HCT116 (cell line): ENCODE measurements around the gene DENND2A. TPM values are rescaled to one million over a fixed set of nuclear protein-coding genes. Genes with fewer than 3 reads are reported as not detected.

Experiments
- ATAC-seq: fragments of 200-7000 bp; cut with Tn5 transposase; 2 replicates; pipeline ENCODE4 v1.9.1; 2020; ENCODE audit warnings: mild to moderate bottlenecking, moderate library complexity
- BruUV-seq: library from RNA; stranded (reverse); fragments of 400-500 nt; replicated peaks from 2 replicates; lab custom pipeline; 2021; lab: Mats Ljungman, UMichigan
- CTCF ChIA-PET: fragments of 300-600 bp; sonication (Branson Sonifier 250); formaldehyde crosslinking; loops from one replicate; lab custom pipeline; 2021; ENCODE audit warnings: antibody characterized with exemption; lab: Charles Lee
- POLR2A ChIA-PET: fragments of 300-600, 350-600 bp; sonication (Branson Sonifier 250); formaldehyde crosslinking; loops from one replicate; lab custom pipeline; 2021; ENCODE audit warnings: antibody characterized with exemption; lab: Charles Lee
- RAD21 ChIA-PET, 2 experiments: fragments of 300-600 bp; sonication (Branson Sonifier 250); formaldehyde crosslinking; loops; one replicate each; lab custom pipeline; 2023; ENCODE audit warnings: low total read pairs in 2 of 2; ENCODE audit not compliant: uncharacterized antibody in 2 of 2, unreplicated experiment in 2 of 2, low non-redundant PET in 1 of 2; lab: Charles Lee
- DNase-seq: peaks from one replicate; pipeline ENCODE4 v3.0.0-alpha.2; 2010; ENCODE audit warnings: low read depth, low spot score
- H2AFZ ChIP-seq: fragments of 200-600 bp; shearing (Covaris generic), sonication (generic); 2 replicates; pipeline ENCODE4 v1.6.1; 2017; ENCODE audit warnings: low read depth, mixed run types, mixed read lengths, antibody characterized with exemption, low read length; ENCODE audit not compliant: poor library complexity, severe bottlenecking
- H3K27ac ChIP-seq: 2 replicates; pipeline ENCODE4 v1.5.1; 2012; ENCODE audit warnings: low read depth, low read length
- H3K27me3 ChIP-seq: fragments of 200-600 bp; sonication (generic); 2 replicates; pipeline ENCODE4 v1.6.1; 2016; ENCODE audit warnings: mixed run types, low read length, mixed read lengths; ENCODE audit not compliant: insufficient read depth
- H3K36me3 ChIP-seq, 2 experiments: fragments of 200-500 bp in 1 of 2; fragments of 200-600 bp in 1 of 2; sonication (Bioruptor generic) in 1 of 2; sonication (generic) in 1 of 2; 2 replicates each; pipeline versions ENCODE4 v1.5.1 to v1.6.1; 2014 to 2016; ENCODE audit warnings: low read length in 2 of 2, inconsistent platforms in 1 of 2, mixed read lengths in 1 of 2, mixed run types in 1 of 2; ENCODE audit not compliant: insufficient read depth in 2 of 2, control insufficient read depth in 1 of 2
- H3K4me1 ChIP-seq, 2 experiments: fragments of 200-600 bp in 1 of 2; sonication (generic) in 1 of 2; 2 replicates each; pipeline versions ENCODE4 v1.5.1 to v1.6.1; 2012 to 2017; ENCODE audit warnings: low read length in 2 of 2, inconsistent platforms in 1 of 2, mild to moderate bottlenecking in 1 of 2, mixed read lengths in 1 of 2, mixed run types in 1 of 2, moderate library complexity in 1 of 2; ENCODE audit not compliant: insufficient read depth in 2 of 2, control insufficient read depth in 1 of 2
- H3K4me2 ChIP-seq: fragments of 200-600 bp; sonication (generic); 2 replicates; pipeline ENCODE4 v1.6.1; 2017; ENCODE audit warnings: mixed run types, low read length, mixed read lengths
- H3K4me3 ChIP-seq, 2 experiments: fragments of 200-600 bp in 1 of 2; sonication (generic) in 1 of 2; replicated peaks in 1 of 2; 2 replicates each; pipeline ENCODE4 v1.5.1; 2011 to 2016; ENCODE audit warnings: low read length in 2 of 2, control low read depth in 1 of 2, low read depth in 1 of 2, mild to moderate bottlenecking in 1 of 2, mixed read lengths in 1 of 2, mixed run types in 1 of 2
- H3K79me2 ChIP-seq: fragments of 200-600 bp; sonication (generic); 2 replicates; pipeline ENCODE4 v1.6.1; 2017; ENCODE audit warnings: mild to moderate bottlenecking, mixed run types, low read length, moderate library complexity, mixed read lengths; ENCODE audit not compliant: insufficient read depth
- H3K9ac ChIP-seq: fragments of 200-600 bp; sonication (generic); 2 replicates; pipeline ENCODE4 v1.6.1; 2016; ENCODE audit warnings: low read length, mixed read lengths
- H3K9me2 ChIP-seq: fragments of 200-600 bp; sonication (generic), shearing (Covaris generic); 2 replicates; pipeline ENCODE4 v1.6.1; 2017; ENCODE audit warnings: mixed run types, mild to moderate bottlenecking, moderate library complexity; ENCODE audit not compliant: insufficient read depth
- H3K9me3 ChIP-seq, 2 experiments: fragments of 200-500 bp in 1 of 2; fragments of 200-600 bp in 1 of 2; sonication (Bioruptor generic) in 1 of 2; sonication (generic) in 1 of 2; 2 replicates each; pipeline ENCODE4 v1.6.1; 2014 to 2017; ENCODE audit warnings: low read length in 2 of 2, mixed read lengths in 2 of 2, inconsistent platforms in 1 of 2, low read depth in 1 of 2, mild to moderate bottlenecking in 1 of 2, mixed run types in 1 of 2, moderate library complexity in 1 of 2; ENCODE audit not compliant: control insufficient read depth in 1 of 2, insufficient read depth in 1 of 2
- H4K20me1 ChIP-seq: fragments of 200-600 bp; sonication (generic), shearing (Covaris generic); 2 replicates; pipeline ENCODE4 v1.6.1; 2017; ENCODE audit warnings: mixed run types, mild to moderate bottlenecking, moderate library complexity; ENCODE audit not compliant: insufficient read depth
- CBX3 ChIP-seq: IDR thresholded peaks from 2 replicates; pipeline ENCODE4 v1.6.1; 2012; ENCODE audit warnings: low read depth
- CEBPB ChIP-seq: IDR thresholded peaks from 2 replicates; pipeline ENCODE4 v1.6.1; 2012; ENCODE audit warnings: low read depth
- CTCF ChIP-seq, 3 experiments: fragments of 200-600 bp in 1 of 3; sonication (generic) in 1 of 3; IDR thresholded peaks in 2 of 3; conservative IDR thresholded peaks in 1 of 3; 2 replicates each; pipeline ENCODE4 v1.5.1; 2012 to 2017; ENCODE audit warnings: low read depth in 2 of 3, low read length in 2 of 3, antibody characterized with exemption in 1 of 3, borderline replicate concordance in 1 of 3, control low read depth in 1 of 3, mild to moderate bottlenecking in 1 of 3, mixed read lengths in 1 of 3, mixed run types in 1 of 3, moderate library complexity in 1 of 3; ENCODE audit not compliant: insufficient read depth in 1 of 3
- RAD21 ChIP-seq: IDR thresholded peaks from 2 replicates; pipeline ENCODE4 v1.6.1; 2012; ENCODE audit warnings: low read depth, mild to moderate bottlenecking
- SIN3A ChIP-seq: IDR thresholded peaks from 2 replicates; pipeline ENCODE4 v1.6.1; 2012; ENCODE audit warnings: low read depth
- YY1 ChIP-seq: IDR thresholded peaks from 2 replicates; pipeline ENCODE4 v1.6.1; 2011; ENCODE audit warnings: low read length, low read depth, moderate library complexity, mild to moderate bottlenecking; ENCODE audit not compliant: insufficient replicate concordance; ENCODE audit errors: extremely low read depth
- intact Hi-C: fragments of 100-400 bp; cut with micrococcal nuclease; formaldehyde crosslinking; loops from 2 replicates; pipeline ENCODE4 v1.10.0; 2022
- total RNA-seq: library from RNA; stranded (reverse); gene quantifications from one replicate; pipeline ENCODE4 v1.2.1, GENCODE V29; 2021; ENCODE audit not compliant: unreplicated experiment
- TF ChIP-seq, protein P1 (sequence below): IDR thresholded peaks from 2 replicates; pipeline ENCODE4 v1.6.1; 2012

DENND2A gene
- total RNA-seq, 1 experiment from 2014 or later = 0.12 TPM

DNA sequence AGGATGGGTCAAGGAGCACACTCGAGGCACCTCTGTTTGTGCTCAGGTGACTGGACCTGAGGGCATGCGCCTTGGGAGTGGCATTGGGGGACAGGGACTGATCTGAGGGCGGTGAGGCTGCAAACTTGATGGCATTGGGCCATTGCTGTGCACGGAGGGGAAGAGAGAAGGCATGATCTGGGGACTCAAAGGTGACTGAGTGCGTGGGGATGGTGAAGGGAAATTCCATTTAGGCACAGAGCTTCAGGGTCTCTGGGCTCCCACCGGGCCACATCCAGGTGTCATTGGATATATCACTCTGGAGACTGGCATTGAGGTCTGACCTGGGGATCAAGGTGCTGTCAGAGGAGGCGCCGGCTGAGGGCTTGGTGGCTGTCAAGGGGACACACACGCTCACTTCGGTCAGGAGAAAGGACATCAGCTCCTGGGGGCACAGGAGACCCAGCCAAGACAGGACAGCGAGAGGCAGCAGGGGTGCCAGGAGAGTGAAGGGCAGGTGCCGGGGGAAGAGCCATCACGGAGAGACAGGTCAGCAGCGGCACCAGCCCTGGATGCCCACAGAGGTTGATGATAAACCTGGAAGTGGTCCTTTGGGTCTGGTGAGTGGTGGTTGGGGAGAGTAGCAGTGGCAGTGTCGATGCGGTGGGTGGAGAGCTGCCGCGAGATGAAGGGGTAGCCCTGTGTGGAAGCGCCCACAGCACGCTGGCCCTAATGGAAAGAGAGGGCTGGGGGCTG, 37.6 kb upstream of the DENND2A start:
- no peak for DNase-seq
- intact Hi-C loops = loop anchor here (5.0 kb wide), 1 partner anchor 544 kb away; no protein-coding TSS in a partner anchor
- no peaks in the 10 kb centered on the region for H3K79me2 ChIP-seq
- TF ChIP-seq, protein P1, sequence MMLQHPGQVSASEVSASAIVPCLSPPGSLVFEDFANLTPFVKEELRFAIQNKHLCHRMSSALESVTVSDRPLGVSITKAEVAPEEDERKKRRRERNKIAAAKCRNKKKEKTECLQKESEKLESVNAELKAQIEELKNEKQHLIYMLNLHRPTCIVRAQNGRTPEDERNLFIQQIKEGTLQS = no peak
- TF ChIP-seq CEBPB = no peak
- no peak for TF ChIP-seq YY1
- TF ChIP-seq CTCF (IDR thresholded peaks at IDR 0.05 in 2 of 3, conservative IDR thresholded peaks at IDR 0.05 in 1 of 3; ENCODE audit: borderline replicate concordance in 1 of 3, insufficient read depth in 1 of 3, low read depth in 2 of 3, low read length in 2 of 3) = no peak
- TF ChIP-seq SIN3A = no peak
- TF ChIP-seq CBX3 = no peak
- TF ChIP-seq RAD21 = no peak
- TF ChIP-seq, all 23 proteins: peak for 0
- no TSS peak for BruUV-seq
- Histone ChIP-seq H3K27me3 (no peaks in the 10 kb centered on the region), H3K9ac (no peak overlapping the region), H2AFZ (no peak overlapping the region), H3K27ac (no peak overlapping the region), H4K20me1 (no peaks in the 10 kb centered on the region), H3K4me1 (peaks cover 5 to 15% of the 10 kb centered on the region in 2 experiments), H3K4me3 (no peak overlapping the region), H3K4me2 (no peak overlapping the region), H3K9me2 (no peaks in the 10 kb centered on the region), H3K36me3 (peaks cover 0 to 4% of the 10 kb centered on the region in 2 experiments; a peak in 1 of 4 replicates), H3K9me3 (no peaks in the 10 kb centered on the region)
- ChIA-PET RAD21 (no interaction called here), CTCF (no interaction called here), POLR2A (no interaction called here)
- ATAC-seq = no peak
